ENCODE data around the gene CCDC182.

Gene CCDC182

GRCh38 chr17:57755480-57756070 lies 10.5 kb upstream of the CCDC182 start:
- DNase-seq: no peak

GRCh38 chr17:57752031-57752905 lies 7.2 kb upstream of the CCDC182 start:
- DNase-seq: no peak

GRCh38 chr17:57751348-57751971 lies 6.4 kb upstream of the CCDC182 start:
- no peak for DNase-seq

GRCh38 chr17:57750895-57751294 lies 5.8 kb upstream of the CCDC182 start:
- DNase-seq: no peak

GRCh38 chr17:57750109-57750871 lies 5.2 kb upstream of the CCDC182 start:
- no peak for DNase-seq

GRCh38 chr17:57749701-57750100 lies 4.6 kb upstream of the CCDC182 start:
- no peak for DNase-seq

- DNase-seq: peak; percentile 61
Measured at GRCh38 chr17:57747221-57748017, 2.3 kb upstream of the CCDC182 start.

GRCh38 chr17:57746221-57746620 lies 1.1 kb upstream of the CCDC182 start:
- no peak for DNase-seq

- no peak for DNase-seq
Measured at GRCh38 chr17:57744195-57745170, 616 bp downstream of the CCDC182 start.

- no peak for DNase-seq
Measured at GRCh38 chr17:57740235-57740528, 4.9 kb downstream of the CCDC182 start.

- peak; percentile 29 for DNase-seq
Measured at GRCh38 chr17:57739402-57740234, 5.5 kb downstream of the CCDC182 start.

- no peak for DNase-seq
Measured at GRCh38 chr17:57737450-57737849, 7.6 kb downstream of the CCDC182 start.

GRCh38 chr17:57735707-57736106 lies 9.4 kb downstream of the CCDC182 start:
- DNase-seq: peak; percentile 3

GRCh38 chr17:57735230-57735629 lies 9.9 kb downstream of the CCDC182 start:
- no peak for DNase-seq

GRCh38 chr17:57733085-57733484 lies 12.0 kb downstream of the CCDC182 start:
- DNase-seq: no peak

GRCh38 chr17:57732062-57732461 lies 13.0 kb downstream of the CCDC182 start:
- no peak for DNase-seq

- DNase-seq: no peak
Measured at GRCh38 chr17:57730026-57730701, 14.9 kb downstream of the CCDC182 start.

GRCh38 chr17:57727630-57728175 lies 17.4 kb downstream of the CCDC182 start:
- no peak for DNase-seq

- no peak for DNase-seq
Measured at GRCh38 chr17:57726838-57727237, 18.3 kb downstream of the CCDC182 start.

All from CD4-positive, alpha-beta T cell treated with Interleukin-12 subunit alpha and Interleukin-12 subunit beta, for 1 hour (primary cell).